ENCODE results near the gene STIMATE.
A peak's percentile ranks its signal among the peaks of the same experiment; 100 is the strongest.

Gene STIMATE

GRCh38 chr3:52893723-52894122 is 3.6 kb downstream of the STIMATE start:
- no peak for DNase-seq

GRCh38 chr3:52892625-52893311 is 4.6 kb downstream of the STIMATE start:
- no peak for DNase-seq

- DNase-seq = no peak
Measured at GRCh38 chr3:52892290-52892624, 5.1 kb downstream of the STIMATE start.

- no peak for DNase-seq
Measured at GRCh38 chr3:52891615-52892081, 5.7 kb downstream of the STIMATE start.

GRCh38 chr3:52891164-52891563 is 6.2 kb downstream of the STIMATE start:
- DNase-seq = peak; percentile 69

GRCh38 chr3:52890735-52891134 is 6.6 kb downstream of the STIMATE start:
- DNase-seq = peak; percentile 63

GRCh38 chr3:52889901-52890300 is 7.4 kb downstream of the STIMATE start:
- no peak for DNase-seq

- DNase-seq = no peak
Measured at GRCh38 chr3:52887166-52887565, 10.2 kb downstream of the STIMATE start.

GRCh38 chr3:52886049-52886730 is 11.2 kb downstream of the STIMATE start:
- DNase-seq = no peak

- no peak for DNase-seq
Measured at GRCh38 chr3:52882377-52882776, 15.0 kb downstream of the STIMATE start.

GRCh38 chr3:52881871-52882270 is 15.5 kb downstream of the STIMATE start:
- no peak for DNase-seq

- DNase-seq = no peak
Measured at GRCh38 chr3:52880474-52880873, 16.9 kb downstream of the STIMATE start.

GRCh38 chr3:52880047-52880446 is 17.3 kb downstream of the STIMATE start:
- DNase-seq = no peak

GRCh38 chr3:52879581-52879980 is 17.8 kb downstream of the STIMATE start:
- DNase-seq = no peak

- DNase-seq = no peak
Measured at GRCh38 chr3:52879090-52879489, 18.3 kb downstream of the STIMATE start.

- no peak for DNase-seq
Measured at GRCh38 chr3:52877085-52877484, 20.3 kb downstream of the STIMATE start.

GRCh38 chr3:52874864-52875587 is 22.3 kb downstream of the STIMATE start:
- DNase-seq = no peak

GRCh38 chr3:52874160-52874701 is 23.1 kb downstream of the STIMATE start:
- DNase-seq = no peak

- DNase-seq = no peak
Measured at GRCh38 chr3:52873433-52874159, 23.8 kb downstream of the STIMATE start.

GRCh38 chr3:52872245-52872644 is 25.1 kb downstream of the STIMATE start:
- no peak for DNase-seq

- DNase-seq = no peak
Measured at GRCh38 chr3:52871761-52872160, 25.6 kb downstream of the STIMATE start.

- DNase-seq = no peak
Measured at GRCh38 chr3:52870471-52870870, 26.9 kb downstream of the STIMATE start.

- no peak for DNase-seq
Measured at GRCh38 chr3:52866427-52866826, 30.9 kb downstream of the STIMATE start.

Measured in stimulated activated CD8-positive, alpha-beta memory T cell treated with anti-CD3 and anti-CD28 coated beads, Interleukin-4, amount 100 ng/mL, for 48 hours (primary cell).